Measurements from ENCODE around the gene TFDP2. TPM values are rescaled to one million over a fixed set of nuclear protein-coding genes. Genes with fewer than 3 reads are reported as not detected.
"Not testable (repeated sequence)": the region's sequence is repeated elsewhere in the genome, so short reads cannot be mapped to it uniquely, and the experiment has no call there.

Gene TFDP2
- total RNA-seq, 1 experiment from 2014 or later, result 43.2 TPM

GRCh38 chr3:141981084-141981483 is 168.3 kb downstream of the TFDP2 start:
- DNase-seq (ENCODE audit: unreplicated experiment), result no peak
- no peak for TF ChIP-seq CTCF (IDR thresholded peaks at IDR 0.05; ENCODE audit: unreplicated experiment)
- CTCF ChIA-PET, result interaction anchor here (1.2 kb wide), 1 partner anchor 16 kb away, joined by 3 read pairs; no protein-coding TSS in a partner anchor
- Mint-ChIP-seq H3K4me3 (ENCODE audit: unreplicated experiment) (no peak overlapping the region), H3K27ac (ENCODE audit: low read depth, unreplicated experiment) (no peak overlapping the region), H3K36me3 (ENCODE audit: insufficient read depth, unreplicated experiment) (peaks cover 22% of the 10 kb centered on the region), H3K9me3 (ENCODE audit: unreplicated experiment) (no peaks in the 10 kb centered on the region), H3K4me1 (ENCODE audit: insufficient read depth, unreplicated experiment) (no peaks in the 10 kb centered on the region), H3K27me3 (ENCODE audit: insufficient read depth, unreplicated experiment) (no peaks in the 10 kb centered on the region)
- intact Hi-C loops (cut with micrococcal nuclease), result no loop called here
- POLR2A ChIA-PET, result interaction anchor here (0.9 kb wide), 1 partner anchor 21 kb away, joined by 4 read pairs; no protein-coding TSS in a partner anchor
- no TSS peak for BruUV-seq (replicated peaks)

GRCh38 chr3:141979050-141979671 is 170.2 kb downstream of the TFDP2 start:
- TF ChIP-seq CTCF (IDR thresholded peaks at IDR 0.05; ENCODE audit: unreplicated experiment), result no peak
- Mint-ChIP-seq H3K27me3 (ENCODE audit: insufficient read depth, unreplicated experiment) (no peaks in the 10 kb centered on the region), H3K36me3 (ENCODE audit: insufficient read depth, unreplicated experiment) (peaks cover 33% of the 10 kb centered on the region), H3K27ac (ENCODE audit: low read depth, unreplicated experiment) (peak overlapping the region; percentile 19), H3K4me3 (ENCODE audit: unreplicated experiment) (no peak overlapping the region), H3K9me3 (ENCODE audit: unreplicated experiment) (no peaks in the 10 kb centered on the region), H3K4me1 (ENCODE audit: insufficient read depth, unreplicated experiment) (no peaks in the 10 kb centered on the region)
- no TSS peak for BruUV-seq (replicated peaks)
- CTCF ChIA-PET, result interaction anchor here (0.8 kb wide), 1 partner anchor 110 kb away, joined by 4 read pairs; no protein-coding TSS in a partner anchor
- POLR2A ChIA-PET, result interaction anchor here (0.6 to 1.6 kb wide), 3 partner anchors 10 to 104 kb away, joined by 3 to 4 read pairs (median 3); no protein-coding TSS in a partner anchor
- DNase-seq (ENCODE audit: unreplicated experiment), result peak; percentile 67
- intact Hi-C loops (cut with micrococcal nuclease), result no loop called here

GRCh38 chr3:141974777-141975176 is 174.6 kb downstream of the TFDP2 start:
- POLR2A ChIA-PET; H3K4me1 Mint-ChIP-seq (ENCODE audit: insufficient read depth, unreplicated experiment); H3K27ac Mint-ChIP-seq (ENCODE audit: low read depth, unreplicated experiment); H3K4me3 Mint-ChIP-seq (ENCODE audit: unreplicated experiment); H3K27me3 Mint-ChIP-seq (ENCODE audit: insufficient read depth, unreplicated experiment); CTCF ChIA-PET; BruUV-seq (replicated peaks); H3K9me3 Mint-ChIP-seq (ENCODE audit: unreplicated experiment); intact Hi-C loops (cut with micrococcal nuclease); DNase-seq (ENCODE audit: unreplicated experiment): not testable (repeated sequence)
- peaks cover 38% of the 10 kb centered on the region for H3K36me3 Mint-ChIP-seq (ENCODE audit: insufficient read depth, unreplicated experiment)

GRCh38 chr3:141972399-141972798 is 176.9 kb downstream of the TFDP2 start:
- intact Hi-C loops (cut with micrococcal nuclease), result no loop called here
- H3K36me3 Mint-ChIP-seq (ENCODE audit: insufficient read depth, unreplicated experiment), result peaks cover 36% of the 10 kb centered on the region
- H3K4me1 Mint-ChIP-seq (ENCODE audit: insufficient read depth, unreplicated experiment), result peaks cover 8% of the 10 kb centered on the region
- DNase-seq (ENCODE audit: unreplicated experiment), result peak; percentile 15
- H3K4me3 Mint-ChIP-seq (ENCODE audit: unreplicated experiment), result no peak overlapping the region
- no peaks in the 10 kb centered on the region for H3K27me3 Mint-ChIP-seq (ENCODE audit: insufficient read depth, unreplicated experiment)
- ChIA-PET CTCF (interaction anchor here (0.6 to 1.3 kb wide), 2 partner anchors 9 to 234 kb away, joined by 3 to 4 read pairs; partner anchors contain the start of gene RNF7), POLR2A (no interaction called here)
- no TSS peak for BruUV-seq (replicated peaks)
- no peaks in the 10 kb centered on the region for H3K9me3 Mint-ChIP-seq (ENCODE audit: unreplicated experiment)
- no peak overlapping the region for H3K27ac Mint-ChIP-seq (ENCODE audit: low read depth, unreplicated experiment)
- TF ChIP-seq CTCF (IDR thresholded peaks at IDR 0.05; ENCODE audit: unreplicated experiment), result no peak
